ENCODE results near the gene EML6. TPM values are rescaled to one million over a fixed set of nuclear protein-coding genes. Genes with fewer than 3 reads are reported as not detected.

The EML6 gene
- total RNA-seq, 3 donors from 2014 or later (not counting 1 experiment from before 2014, with no cell fraction given): 1.7 to 3.2 (median 2.4) TPM

DNA sequence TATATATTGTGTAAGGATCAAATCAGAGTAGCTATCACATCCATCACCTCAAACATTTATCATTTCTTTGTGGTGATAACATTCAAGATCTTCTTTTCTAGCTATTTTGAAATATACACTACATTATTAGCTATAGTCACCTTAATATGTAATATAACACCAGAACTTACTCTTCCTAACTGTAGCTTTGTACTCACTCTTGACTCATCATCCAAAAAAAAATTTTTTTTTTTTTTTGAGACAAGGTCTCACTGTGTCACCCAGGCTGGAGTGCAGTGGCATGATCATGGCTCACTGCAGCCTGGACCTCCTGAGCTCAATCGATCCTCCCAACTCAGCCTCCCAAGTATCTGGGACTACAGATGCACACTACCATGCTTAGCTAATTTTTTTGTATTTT is 153.3 kb downstream of the EML6 start:
- Mint-ChIP-seq H3K27ac (no peak overlapping the region), H3K9me3 (no peaks in the 10 kb centered on the region), H3K27me3 (ENCODE audit: low read depth in 2 of 2) (peaks cover 0 to 3% of the 10 kb centered on the region in 2 donors), H3K4me3 (no peak overlapping the region), H3K4me1 (no peaks in the 10 kb centered on the region), H3K36me3 (no peaks in the 10 kb centered on the region)
- H3K4me1 ChIP-seq (ENCODE audit: control insufficient read depth, insufficient read depth, low read length): no peaks in the 10 kb centered on the region
- TF ChIP-seq, protein P1, sequence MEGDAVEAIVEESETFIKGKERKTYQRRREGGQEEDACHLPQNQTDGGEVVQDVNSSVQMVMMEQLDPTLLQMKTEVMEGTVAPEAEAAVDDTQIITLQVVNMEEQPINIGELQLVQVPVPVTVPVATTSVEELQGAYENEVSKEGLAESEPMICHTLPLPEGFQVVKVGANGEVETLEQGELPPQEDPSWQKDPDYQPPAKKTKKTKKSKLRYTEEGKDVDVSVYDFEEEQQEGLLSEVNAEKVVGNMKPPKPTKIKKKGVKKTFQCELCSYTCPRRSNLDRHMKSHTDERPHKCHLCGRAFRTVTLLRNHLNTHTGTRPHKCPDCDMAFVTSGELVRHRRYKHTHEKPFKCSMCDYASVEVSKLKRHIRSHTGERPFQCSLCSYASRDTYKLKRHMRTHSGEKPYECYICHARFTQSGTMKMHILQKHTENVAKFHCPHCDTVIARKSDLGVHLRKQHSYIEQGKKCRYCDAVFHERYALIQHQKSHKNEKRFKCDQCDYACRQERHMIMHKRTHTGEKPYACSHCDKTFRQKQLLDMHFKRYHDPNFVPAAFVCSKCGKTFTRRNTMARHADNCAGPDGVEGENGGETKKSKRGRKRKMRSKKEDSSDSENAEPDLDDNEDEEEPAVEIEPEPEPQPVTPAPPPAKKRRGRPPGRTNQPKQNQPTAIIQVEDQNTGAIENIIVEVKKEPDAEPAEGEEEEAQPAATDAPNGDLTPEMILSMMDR (IDR thresholded peaks at IDR 0.05): no peak
- DNase-seq (no peak), ATAC-seq (no peak)
- intact Hi-C loops (cut with micrococcal nuclease): no loop called here
- no peak overlapping the region for H3K27ac ChIP-seq (ENCODE audit: low read length)
- no peaks in the 10 kb centered on the region for H3K27me3 ChIP-seq (ENCODE audit: control insufficient read depth, insufficient read depth, low read length)
- no peaks in the 10 kb centered on the region for H3K36me3 ChIP-seq (ENCODE audit: control insufficient read depth, insufficient read depth, low read length)
- H3K9me3 ChIP-seq (ENCODE audit: control insufficient read depth, insufficient read depth, low read length): no peaks in the 10 kb centered on the region
- 90% methylated on average over 1 of the region's 1 CpG for WGBS (ENCODE audit: insufficient coverage)
- H3K4me3 ChIP-seq (ENCODE audit: low read length): no peak overlapping the region

DNA sequence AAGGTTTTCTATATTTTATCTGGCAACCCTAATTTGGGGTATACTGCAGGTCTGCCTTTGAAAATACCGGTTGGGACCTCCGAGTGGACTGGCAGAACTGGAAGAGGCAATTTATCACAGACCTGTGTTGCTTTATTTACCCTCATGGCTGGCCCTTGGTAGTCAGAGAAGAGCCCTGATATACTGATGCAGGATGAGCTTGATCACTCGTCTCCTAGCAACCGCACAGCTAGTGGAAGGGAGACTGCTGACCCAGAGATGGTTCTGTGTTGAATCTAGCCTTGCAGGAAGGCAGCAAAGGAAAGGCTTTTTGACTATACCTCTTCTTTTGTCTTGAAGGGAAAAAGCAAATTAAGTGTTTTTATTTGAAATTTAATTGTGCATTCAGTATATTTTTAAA is 154.7 kb downstream of the EML6 start:
- ATAC-seq (no peak), DNase-seq (no peak)
- TF ChIP-seq, protein P1 (IDR thresholded peaks at IDR 0.05): no peak
- no peak overlapping the region for H3K27ac ChIP-seq (ENCODE audit: low read length)
- H3K9me3 ChIP-seq (ENCODE audit: control insufficient read depth, insufficient read depth, low read length): no peaks in the 10 kb centered on the region
- H3K4me3 ChIP-seq (ENCODE audit: low read length): no peak overlapping the region
- 100% methylated on average over 4 of the region's 4 CpGs for WGBS (ENCODE audit: insufficient coverage)
- no peaks in the 10 kb centered on the region for H3K27me3 ChIP-seq (ENCODE audit: control insufficient read depth, insufficient read depth, low read length)
- no peaks in the 10 kb centered on the region for H3K4me1 ChIP-seq (ENCODE audit: control insufficient read depth, insufficient read depth, low read length)
- no peaks in the 10 kb centered on the region for H3K36me3 ChIP-seq (ENCODE audit: control insufficient read depth, insufficient read depth, low read length)
- Mint-ChIP-seq H3K27me3 (ENCODE audit: low read depth in 2 of 2) (peaks cover 0 to 3% of the 10 kb centered on the region in 2 donors), H3K27ac (no peak overlapping the region), H3K4me1 (no peaks in the 10 kb centered on the region), H3K9me3 (no peaks in the 10 kb centered on the region), H3K36me3 (no peaks in the 10 kb centered on the region), H3K4me3 (no peak overlapping the region)
- intact Hi-C loops (cut with micrococcal nuclease): no loop called here

DNA sequence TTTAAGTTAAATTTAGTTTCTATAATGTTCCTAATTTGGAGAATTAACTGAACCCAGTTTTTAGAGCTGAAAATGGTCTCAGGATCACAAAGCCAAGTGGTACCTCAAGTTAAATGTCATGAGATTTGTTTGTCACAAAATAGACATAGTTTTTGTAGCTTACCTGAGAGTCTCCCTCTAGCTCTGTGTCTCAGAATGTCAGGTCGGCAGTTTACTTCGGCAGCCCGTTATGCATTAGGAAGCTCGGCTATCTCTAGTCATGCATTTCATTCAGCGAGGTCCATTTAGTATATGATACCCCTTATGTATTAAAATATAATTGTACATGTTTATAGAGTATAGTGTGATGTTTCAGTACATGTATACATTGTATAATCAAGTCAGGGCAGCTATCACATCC is 155.6 kb downstream of the EML6 start:
- Mint-ChIP-seq H3K27me3 (ENCODE audit: low read depth in 2 of 2) (peaks cover 0 to 3% of the 10 kb centered on the region in 2 donors), H3K4me1 (no peaks in the 10 kb centered on the region), H3K4me3 (no peak overlapping the region), H3K27ac (no peak overlapping the region), H3K9me3 (no peaks in the 10 kb centered on the region), H3K36me3 (no peaks in the 10 kb centered on the region)
- Histone ChIP-seq H3K36me3 (ENCODE audit: control insufficient read depth, insufficient read depth, low read length) (no peaks in the 10 kb centered on the region), H3K9me3 (ENCODE audit: control insufficient read depth, insufficient read depth, low read length) (no peaks in the 10 kb centered on the region), H3K27ac (ENCODE audit: low read length) (no peak overlapping the region), H3K27me3 (ENCODE audit: control insufficient read depth, insufficient read depth, low read length) (no peaks in the 10 kb centered on the region), H3K4me1 (ENCODE audit: control insufficient read depth, insufficient read depth, low read length) (no peaks in the 10 kb centered on the region), H3K4me3 (ENCODE audit: low read length) (no peak overlapping the region)
- WGBS (ENCODE audit: insufficient coverage): 87% methylated on average over 3 of the region's 5 CpGs
- TF ChIP-seq, protein P1 (IDR thresholded peaks at IDR 0.05): no peak
- DNase-seq (no peak), ATAC-seq (no peak)
- intact Hi-C loops (cut with micrococcal nuclease): no loop called here

DNA sequence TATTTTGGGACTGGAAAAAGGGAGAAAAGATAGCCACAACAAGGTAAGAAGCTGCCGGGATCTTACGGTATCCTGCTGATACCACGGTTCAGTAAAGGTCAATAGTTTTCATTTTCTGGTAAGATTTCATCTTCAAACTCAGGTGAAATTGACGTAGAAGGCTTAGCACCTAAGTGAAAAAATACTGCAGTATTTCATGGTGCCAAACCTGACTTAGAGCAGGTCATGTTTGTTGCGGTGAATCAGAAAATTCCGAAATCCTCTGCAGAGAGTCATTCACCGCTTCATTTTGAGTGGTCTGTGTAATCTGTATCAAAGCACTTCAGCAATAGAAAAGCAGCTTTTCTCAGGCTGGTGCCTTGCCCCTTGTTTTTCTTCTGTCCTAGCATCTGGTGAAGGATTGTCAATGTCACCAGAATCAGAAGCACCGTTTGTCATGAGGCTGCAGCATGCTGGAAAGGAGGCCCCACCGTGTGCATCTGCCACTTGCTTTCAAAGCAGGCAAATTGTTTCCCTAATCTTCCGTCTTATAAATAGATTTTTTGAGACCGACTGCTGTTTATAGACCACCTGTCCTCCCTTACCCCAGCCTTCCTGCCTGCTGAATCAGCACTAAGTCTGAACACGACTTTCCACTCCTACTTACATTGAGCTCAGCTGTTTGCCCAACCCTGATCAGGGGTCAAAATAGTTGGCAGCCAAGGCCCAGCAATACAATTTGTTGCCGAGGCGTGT is 156.3 kb downstream of the EML6 start:
- Histone ChIP-seq H3K9me3 (ENCODE audit: control insufficient read depth, insufficient read depth, low read length) (no peaks in the 10 kb centered on the region), H3K4me3 (ENCODE audit: low read length) (no peak overlapping the region), H3K4me1 (ENCODE audit: control insufficient read depth, insufficient read depth, low read length) (no peaks in the 10 kb centered on the region), H3K27ac (ENCODE audit: low read length) (no peak overlapping the region), H3K36me3 (ENCODE audit: control insufficient read depth, insufficient read depth, low read length) (no peaks in the 10 kb centered on the region), H3K27me3 (ENCODE audit: control insufficient read depth, insufficient read depth, low read length) (no peaks in the 10 kb centered on the region)
- no peaks in the 10 kb centered on the region for H3K4me1 Mint-ChIP-seq
- TF ChIP-seq, protein P1 (IDR thresholded peaks at IDR 0.05): no peak
- ATAC-seq: no peak
- no peaks in the 10 kb centered on the region for H3K36me3 Mint-ChIP-seq
- no peak for DNase-seq
- peaks cover 0 to 6% of the 10 kb centered on the region in 2 donors for H3K27me3 Mint-ChIP-seq (ENCODE audit: low read depth in 2 of 2)
- no peak overlapping the region for H3K4me3 Mint-ChIP-seq
- intact Hi-C loops (cut with micrococcal nuclease): no loop called here
- H3K27ac Mint-ChIP-seq: no peak overlapping the region
- WGBS (ENCODE audit: insufficient coverage): 70% methylated on average over 14 of the region's 14 CpGs
- no peaks in the 10 kb centered on the region for H3K9me3 Mint-ChIP-seq
